ENCODE results near the gene PTMS. TPM values are rescaled to one million over a fixed set of nuclear protein-coding genes. Genes with fewer than 3 reads are reported as not detected.
A peak's percentile ranks its signal among the peaks of the same experiment; 100 is the strongest.
"Not testable (repeated sequence)": the region's sequence is repeated elsewhere in the genome, so short reads cannot be mapped to it uniquely, and the experiment has no call there.

PTMS gene
- total and polyA plus RNA-seq, 9 of the 15 experiments (the other 6 are each of a cell fraction or from before 2014, with no cell fraction given): 5.1 to 287 (median 78.5) TPM

GRCh38 chr12:6742080-6742479 is 24.1 kb upstream of the PTMS start:
- H3K79me2 ChIP-seq (ENCODE audit: control insufficient read depth, insufficient read depth, low read length); H4K20me1 ChIP-seq (replicated peaks; ENCODE audit: control insufficient read depth, insufficient read depth, low read length); H3K27ac ChIP-seq (ENCODE audit: extremely low read depth, low read depth, low read length); H2AFZ ChIP-seq (ENCODE audit: low read depth, low read length); H3K27me3 ChIP-seq (ENCODE audit: control insufficient read depth in 2 of 2, insufficient read depth in 2 of 2, low read length in 2 of 2); H3K9ac ChIP-seq (ENCODE audit: insufficient read depth in 1 of 2, low read depth in 2 of 2, low read length in 2 of 2); intact Hi-C loops (cut with micrococcal nuclease); DNase-seq (ENCODE audit: extremely low read depth in 1 of 4, low spot score in 3 of 4); BruUV-seq (replicated peaks); CTCF ChIA-PET (ENCODE audit: low intra/inter-chr PET ratio); POLR2A ChIA-PET; H3K4me2 ChIP-seq (ENCODE audit: insufficient read depth, low read length); H3K4me3 ChIP-seq; FAIRE-seq; ATAC-seq; in situ Hi-C loops (cut with MboI); H3K9me3 ChIP-seq (replicated peaks; ENCODE audit: control insufficient read depth, insufficient read depth, low read depth, low read length); H3K9me1 ChIP-seq (ENCODE audit: control insufficient read depth, insufficient read depth, low read length): not testable (repeated sequence)
- 66% methylated on average over 9 of the region's 12 CpGs for WGBS (ENCODE audit: insufficient coverage, low coverage, missing lambda C conversion rate)
- TF ChIP-seq CBFA2T2 (conservative IDR thresholded peaks at IDR 0.05): 0 out of 2 replicates have a peak, but pooled peaks have one; percentile 20
- peak; percentile 26; the same call in 1 of the 2 replicates for TF ChIP-seq ZBTB33 (CRISPR knock-in tag; IDR thresholded peaks at IDR 0.05)
- TF ChIP-seq RAD51 (IDR thresholded peaks at IDR 0.05; ENCODE audit: borderline replicate concordance, low read depth): peak; percentile 67; the same call in 1 of the 2 replicates
- Histone ChIP-seq H3K36me3 (ENCODE audit: control insufficient read depth, insufficient read depth, low read length) (peaks cover 14% of the 10 kb centered on the region; the same call in 1 of the 3 replicates), H3K4me1 (replicated peaks in 1 of 2; ENCODE audit: control insufficient read depth in 2 of 2, insufficient read depth in 2 of 2, low read length in 2 of 2) (peaks cover 7 to 15% of the 10 kb centered on the region in 2 experiments; a peak in 3 of 5 replicates)

GRCh38 chr12:6742834-6743233 is 23.3 kb upstream of the PTMS start:
- in situ Hi-C loops (cut with MboI) (no loop called here), intact Hi-C loops (cut with micrococcal nuclease) (no loop called here)
- Histone ChIP-seq H3K9me3 (replicated peaks; ENCODE audit: control insufficient read depth, insufficient read depth, low read depth, low read length) (no peaks in the 10 kb centered on the region), H3K36me3 (ENCODE audit: control insufficient read depth, insufficient read depth, low read length) (peaks cover 22% of the 10 kb centered on the region; the same call in 2 of the 3 replicates), H3K4me3 (no peak overlapping the region), H3K79me2 (ENCODE audit: control insufficient read depth, insufficient read depth, low read length) (no peaks in the 10 kb centered on the region), H3K27ac (ENCODE audit: extremely low read depth, low read depth, low read length) (no peak overlapping the region), H3K9ac (ENCODE audit: insufficient read depth in 1 of 2, low read depth in 2 of 2, low read length in 2 of 2) (no peak overlapping the region), H3K27me3 (ENCODE audit: control insufficient read depth in 2 of 2, insufficient read depth in 2 of 2, low read length in 2 of 2) (no peaks in the 10 kb centered on the region), H2AFZ (ENCODE audit: low read depth, low read length) (no peak overlapping the region), H4K20me1 (replicated peaks; ENCODE audit: control insufficient read depth, insufficient read depth, low read length) (no peaks in the 10 kb centered on the region), H3K4me1 (replicated peaks in 1 of 2; ENCODE audit: control insufficient read depth in 2 of 2, insufficient read depth in 2 of 2, low read length in 2 of 2) (peaks cover 10 to 21% of the 10 kb centered on the region in 2 experiments; a peak in 3 of 5 replicates), H3K4me2 (ENCODE audit: insufficient read depth, low read length) (no peak overlapping the region), H3K9me1 (ENCODE audit: control insufficient read depth, insufficient read depth, low read length) (no peaks in the 10 kb centered on the region)
- ATAC-seq: no peak
- DNase-seq (ENCODE audit: extremely low read depth in 1 of 4, low spot score in 3 of 4): no peak
- FAIRE-seq: no peak
- no peak for TF ChIP-seq BDP1 (IDR thresholded peaks at IDR 0.05; ENCODE audit: insufficient read depth, insufficient read length)
- ChIA-PET CTCF (ENCODE audit: low intra/inter-chr PET ratio) (no interaction called here), POLR2A (interaction anchor here (0.6 to 0.9 kb wide), 2 partner anchors 124 to 272 kb away, joined by 3 read pairs; partner anchors contain the start of genes TPI1 and VAMP1)
- 54% methylated on average over 3 of the region's 3 CpGs for WGBS (ENCODE audit: insufficient coverage, low coverage, missing lambda C conversion rate)
- BruUV-seq (replicated peaks): no TSS peak

Measured in K562 (cell line).